ENCODE data around the gene ROR1.
A peak's percentile ranks its signal among the peaks of the same experiment; 100 is the strongest.

Gene ROR1

GRCh38 chr1:63773815-63774616 is at the start of gene ROR1:
Gene ROR1, plus strand, starts transcription at chr1:63774017.
- no peak for DNase-seq (ENCODE audit: low read depth, low spot score)

- no peak for DNase-seq (ENCODE audit: low read depth, low spot score)
Observed at GRCh38 chr1:63724375-63724899, 49.4 kb upstream of the ROR1 start.

GRCh38 chr1:63728611-63729226 is 45.1 kb upstream of the ROR1 start:
- no peak for DNase-seq (ENCODE audit: low read depth, low spot score)

DNA sequence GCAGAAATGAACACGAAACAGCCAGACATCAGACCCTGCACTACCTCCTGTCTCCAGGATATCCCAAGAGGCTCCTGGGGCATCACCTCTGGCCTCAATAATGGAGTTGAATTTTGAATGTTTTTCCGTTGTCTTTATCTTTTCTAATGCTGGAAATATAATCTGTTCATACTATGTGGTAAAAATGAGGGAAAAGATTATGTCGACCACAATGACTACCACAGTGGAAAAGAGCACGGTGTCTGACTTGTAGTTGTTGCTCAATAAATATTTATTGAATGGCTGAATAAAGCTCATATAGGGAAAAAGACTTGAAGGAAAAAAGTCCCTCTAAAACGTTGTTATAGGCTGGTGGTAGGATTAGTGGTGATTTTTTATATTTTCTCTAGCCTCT is 44.6 kb upstream of the ROR1 start:
- no peak for DNase-seq (ENCODE audit: low read depth, low spot score)

GRCh38 chr1:63730211-63730610 is 43.6 kb upstream of the ROR1 start:
- DNase-seq (ENCODE audit: low read depth, low spot score), result no peak

DNA sequence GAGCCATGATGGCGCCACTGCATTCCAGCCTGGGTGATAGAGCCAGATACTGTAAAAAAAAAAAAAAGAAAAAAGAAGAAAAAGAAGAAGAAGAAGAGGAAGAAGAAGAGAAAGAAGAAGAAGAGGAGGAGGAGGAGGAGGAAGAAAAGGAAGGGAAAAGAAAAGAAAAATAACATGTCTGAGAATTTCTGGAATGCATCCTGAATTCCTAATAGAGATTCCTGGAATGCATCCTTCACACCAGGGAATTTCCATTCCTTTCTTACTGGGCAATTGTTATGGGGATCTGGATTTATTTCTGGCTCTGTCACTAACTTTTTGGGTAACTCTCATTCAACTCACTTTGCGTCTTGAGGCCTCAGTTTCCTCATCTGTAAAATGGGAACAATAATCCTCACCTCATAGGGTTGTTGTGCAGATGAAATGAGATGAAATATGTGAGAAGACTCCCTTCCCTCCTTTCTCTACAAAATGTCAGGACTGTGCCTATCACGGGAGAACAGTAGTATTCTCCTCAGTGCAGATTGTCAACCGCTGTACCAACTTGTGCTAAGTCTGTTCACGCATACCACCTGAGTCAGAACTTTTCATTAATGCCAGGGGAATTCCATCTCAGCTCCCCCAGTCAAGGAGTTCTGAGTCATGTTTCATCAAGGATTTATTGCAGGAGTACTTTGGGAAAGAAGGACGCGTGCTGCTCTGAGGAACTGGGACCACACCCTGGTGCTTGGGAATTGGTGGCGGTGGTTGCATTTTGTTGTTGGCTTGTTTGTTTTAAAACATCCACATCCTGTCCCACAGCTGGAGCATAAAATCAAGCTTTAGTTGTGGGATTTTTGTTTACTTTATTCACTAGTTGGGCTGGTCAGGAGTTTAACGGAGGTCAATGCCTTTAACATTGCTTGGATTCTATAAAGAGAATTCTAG is 42.4 kb upstream of the ROR1 start:
- DNase-seq (ENCODE audit: low read depth, low spot score), result peak; percentile 31

GRCh38 chr1:63732666-63733065 is 41.2 kb upstream of the ROR1 start:
- no peak for DNase-seq (ENCODE audit: low read depth, low spot score)

GRCh38 chr1:63738772-63739171 is 35.0 kb upstream of the ROR1 start:
- DNase-seq (ENCODE audit: low read depth, low spot score), result no peak

DNA sequence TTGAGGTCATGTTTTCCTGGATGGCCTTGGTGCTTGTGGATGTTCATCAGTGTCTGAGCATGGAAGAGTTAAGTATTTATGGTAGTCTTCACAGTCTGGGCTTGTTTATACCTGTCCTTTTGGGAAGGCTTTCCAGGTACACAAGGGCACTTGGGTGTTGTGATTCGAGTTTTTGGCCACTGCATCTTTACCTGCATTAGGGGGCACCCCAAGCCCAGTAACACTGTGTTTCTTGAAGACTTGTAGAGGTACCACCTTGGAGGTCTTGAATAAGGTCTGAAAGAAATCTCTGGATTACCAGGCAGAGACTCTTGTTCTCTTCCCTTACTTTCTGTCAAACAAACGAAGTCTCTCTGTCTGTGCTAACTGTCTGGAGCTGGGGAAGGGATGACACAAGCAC is 34.4 kb upstream of the ROR1 start:
- no peak for DNase-seq (ENCODE audit: low read depth, low spot score)

GRCh38 chr1:63740432-63740831 is 33.4 kb upstream of the ROR1 start:
- no peak for DNase-seq (ENCODE audit: low read depth, low spot score)

DNA sequence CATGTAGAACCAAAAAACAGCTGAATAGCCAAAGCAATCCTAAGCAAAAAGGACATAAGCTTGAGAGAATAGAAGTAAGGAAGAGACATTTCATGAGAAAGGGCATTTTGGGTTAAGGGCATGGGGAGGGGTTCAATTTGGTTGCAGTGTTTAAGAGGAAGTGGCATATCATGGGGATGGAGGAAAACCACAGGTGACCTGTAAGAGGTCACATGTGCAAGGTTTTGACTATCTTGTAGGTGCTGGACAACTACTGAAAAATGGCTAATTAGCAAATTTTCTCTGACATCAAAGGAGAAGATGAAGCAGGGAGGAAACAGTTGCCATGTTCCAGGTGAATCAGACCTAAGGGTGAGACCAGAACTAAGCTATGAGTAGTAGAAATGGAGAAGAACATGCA is 31.3 kb upstream of the ROR1 start:
- no peak for DNase-seq (ENCODE audit: low read depth, low spot score)

GRCh38 chr1:63743781-63744180 is 30.0 kb upstream of the ROR1 start:
- DNase-seq (ENCODE audit: low read depth, low spot score), result no peak

- peak; percentile 91 for DNase-seq (ENCODE audit: low read depth, low spot score)
Observed at GRCh38 chr1:63746129-63746864, 27.5 kb upstream of the ROR1 start.

DNA sequence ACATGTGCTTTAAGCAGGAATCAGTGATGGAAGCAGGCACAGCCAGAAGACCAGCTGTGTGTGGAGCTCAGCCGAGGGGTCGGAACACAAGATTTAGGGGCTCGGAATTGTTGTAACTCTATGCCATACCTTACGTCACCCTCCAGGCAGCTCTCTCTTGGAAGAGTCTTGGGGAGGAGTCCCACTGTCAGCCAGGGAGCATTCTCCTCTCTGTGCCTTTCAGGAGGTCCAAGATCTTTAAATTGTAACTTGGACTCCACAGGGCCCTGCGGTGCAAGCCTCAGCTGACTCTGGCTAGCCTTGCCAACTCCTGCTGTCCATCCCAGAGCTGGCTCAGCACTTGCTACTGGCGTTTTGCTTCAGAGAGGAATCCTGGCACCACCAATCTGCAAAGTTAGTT is 26.4 kb upstream of the ROR1 start:
- no peak for DNase-seq (ENCODE audit: low read depth, low spot score)

DNA sequence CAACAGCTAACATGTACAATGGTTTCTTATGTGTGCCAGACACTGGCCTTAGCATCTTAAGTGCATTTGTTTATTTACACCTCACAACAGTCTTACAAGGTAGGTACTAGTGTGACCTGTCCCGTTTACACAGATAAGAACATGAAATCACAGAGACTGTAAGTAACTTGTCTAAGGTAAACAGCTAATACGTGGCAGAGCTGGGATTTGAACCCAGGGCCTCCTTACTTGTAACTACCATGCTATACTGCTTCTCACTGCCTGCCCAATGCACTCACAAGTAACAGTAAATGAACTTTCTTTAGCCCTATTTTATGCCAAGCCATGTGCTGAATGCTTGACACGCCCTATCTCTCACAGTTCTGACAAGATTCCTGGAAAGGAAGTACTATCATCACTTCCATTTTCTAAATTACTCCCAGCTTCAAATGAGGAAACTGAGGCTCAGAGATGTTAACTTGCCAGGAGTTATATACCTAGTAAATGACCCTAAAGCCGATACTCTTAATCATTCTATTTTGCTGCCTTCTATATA is 25.7 kb upstream of the ROR1 start:
- DNase-seq (ENCODE audit: low read depth, low spot score), result no peak

GRCh38 chr1:63748641-63749040 is 25.2 kb upstream of the ROR1 start:
- DNase-seq (ENCODE audit: low read depth, low spot score), result no peak

- no peak for DNase-seq (ENCODE audit: low read depth, low spot score)
Observed at GRCh38 chr1:63750721-63751120, 23.1 kb upstream of the ROR1 start.

- no peak for DNase-seq (ENCODE audit: low read depth, low spot score)
Observed at GRCh38 chr1:63752176-63752575, 21.6 kb upstream of the ROR1 start.

- DNase-seq (ENCODE audit: low read depth, low spot score), result no peak
Observed at GRCh38 chr1:63753591-63753990, 20.2 kb upstream of the ROR1 start.

GRCh38 chr1:63756839-63757238 is 17.0 kb upstream of the ROR1 start:
- DNase-seq (ENCODE audit: low read depth, low spot score), result no peak

GRCh38 chr1:63757334-63757733 is 16.5 kb upstream of the ROR1 start:
- no peak for DNase-seq (ENCODE audit: low read depth, low spot score)
